Lower leg skin (tissue), 4 donors: ENCODE data around the gene TOX2. TPM values are rescaled to one million over a fixed set of nuclear protein-coding genes. Genes with fewer than 3 reads are reported as not detected.

ENCODE experiments used
- DNase-seq, 2 donors: peaks; one replicate each; pipeline ENCODE4 v3.0.0-alpha.2; 2019; ENCODE audit warnings: low spot score in 2 of 2
- H3K4me3 ChIP-seq: fragments of 200-600 bp; sonication (generic); 2 replicates; pipeline ENCODE4 v1.5.1; 2017; ENCODE audit warnings: mild to moderate bottlenecking, low read depth; ENCODE audit not compliant: poor library complexity, severe bottlenecking
- POLR2A ChIP-seq, 2 donors: fragments of 450-650 bp; IDR thresholded peaks; one replicate each; pipeline ENCODE4 v1.6.1; 2016 to 2017; ENCODE audit warnings: antibody characterized with exemption in 2 of 2, mild to moderate bottlenecking in 1 of 2, moderate library complexity in 1 of 2
- WGBS, 2 donors: methylation state at CpG; one replicate each; pipeline ENCODE4 v1.1.5; 2018; 5-methylcytosine and 5-hydroxymethylcytosine counted together
- intact Hi-C: fragments of 100-400 bp; cut with DNase I; formaldehyde crosslinking; loops from one replicate; pipeline ENCODE4 v1.15.0; 2023; ENCODE audit warnings: low total_unique reads
- total RNA-seq, 4 donors: library from RNA; depleted of rRNA; stranded (reverse); fragments of >200 nt; gene quantifications; one replicate each; pipeline ENCODE4 v1.1.0, GENCODE V29; 2016
- TF ChIP-seq, protein P1 (sequence below), 3 donors: fragments of 450-650 bp; IDR thresholded peaks; one replicate each; pipeline ENCODE4 v1.5.1; 2016; ENCODE audit warnings: antibody characterized with exemption in 3 of 3, mild to moderate bottlenecking in 3 of 3, moderate library complexity in 2 of 3

TOX2 gene
- total RNA-seq, 4 donors from 2014 or later: 1.8 to 5.2 (median 1.9) TPM

DNA sequence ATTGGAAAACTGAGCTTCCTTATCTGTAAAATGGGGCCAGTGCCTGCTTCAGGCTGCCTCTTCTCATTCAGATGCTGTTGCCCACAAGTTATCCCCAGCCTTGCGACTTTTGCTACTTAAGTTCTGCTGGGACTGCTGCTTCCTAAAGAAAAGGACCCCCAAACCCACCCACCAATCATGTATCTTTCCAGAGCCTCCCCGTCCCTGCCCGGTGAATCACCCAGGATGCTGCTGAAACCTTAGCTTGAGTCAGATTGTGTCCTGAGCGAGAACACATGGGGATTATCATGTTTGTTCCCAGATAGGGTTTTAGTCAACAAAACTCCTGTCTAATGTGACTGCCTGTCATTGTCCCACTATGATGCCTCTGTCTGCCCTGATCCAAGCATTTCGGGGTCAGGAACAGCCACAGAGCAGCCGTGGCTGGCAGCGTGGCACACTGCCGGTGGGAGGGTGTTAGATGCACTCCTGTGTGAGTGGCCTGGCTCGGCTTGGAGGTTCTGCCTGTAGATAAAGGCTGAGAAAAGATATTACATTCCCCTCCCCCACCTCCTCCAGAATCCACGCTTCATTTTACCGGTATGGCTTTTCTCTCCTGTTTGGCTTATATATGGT lies 79.9 kb downstream of the TOX2 start:
- 82 to 84% methylated on average over 11 of the region's 11 CpGs for WGBS, 2 donors
- H3K4me3 ChIP-seq: no peak overlapping the region
- peak in 1 of 2 donors; percentile 60 for DNase-seq
- intact Hi-C loops: no loop called here
- TF ChIP-seq, protein P1, sequence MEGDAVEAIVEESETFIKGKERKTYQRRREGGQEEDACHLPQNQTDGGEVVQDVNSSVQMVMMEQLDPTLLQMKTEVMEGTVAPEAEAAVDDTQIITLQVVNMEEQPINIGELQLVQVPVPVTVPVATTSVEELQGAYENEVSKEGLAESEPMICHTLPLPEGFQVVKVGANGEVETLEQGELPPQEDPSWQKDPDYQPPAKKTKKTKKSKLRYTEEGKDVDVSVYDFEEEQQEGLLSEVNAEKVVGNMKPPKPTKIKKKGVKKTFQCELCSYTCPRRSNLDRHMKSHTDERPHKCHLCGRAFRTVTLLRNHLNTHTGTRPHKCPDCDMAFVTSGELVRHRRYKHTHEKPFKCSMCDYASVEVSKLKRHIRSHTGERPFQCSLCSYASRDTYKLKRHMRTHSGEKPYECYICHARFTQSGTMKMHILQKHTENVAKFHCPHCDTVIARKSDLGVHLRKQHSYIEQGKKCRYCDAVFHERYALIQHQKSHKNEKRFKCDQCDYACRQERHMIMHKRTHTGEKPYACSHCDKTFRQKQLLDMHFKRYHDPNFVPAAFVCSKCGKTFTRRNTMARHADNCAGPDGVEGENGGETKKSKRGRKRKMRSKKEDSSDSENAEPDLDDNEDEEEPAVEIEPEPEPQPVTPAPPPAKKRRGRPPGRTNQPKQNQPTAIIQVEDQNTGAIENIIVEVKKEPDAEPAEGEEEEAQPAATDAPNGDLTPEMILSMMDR (IDR thresholded peaks at IDR 0.05): no peak
- TF ChIP-seq POLR2A (IDR thresholded peaks at IDR 0.05): no peak

DNA sequence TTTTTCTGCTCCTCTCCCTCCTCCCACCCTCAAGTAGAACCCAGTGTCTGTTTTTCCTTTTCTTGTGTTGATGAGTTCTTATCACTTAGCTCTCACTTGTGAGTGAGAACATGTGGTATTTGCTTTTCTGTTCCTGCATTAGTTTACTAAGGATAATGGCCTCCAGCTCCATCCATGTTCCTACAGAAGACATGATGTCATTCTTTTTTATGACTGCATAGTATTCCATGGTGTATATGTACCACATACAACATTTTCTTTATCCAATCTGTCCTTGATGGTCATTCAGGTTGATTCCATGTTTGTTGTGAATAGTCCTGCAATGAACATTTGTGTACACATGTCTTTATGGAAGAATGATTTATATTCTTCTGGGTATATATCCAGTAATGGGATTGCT lies 81.0 kb downstream of the TOX2 start:
- intact Hi-C loops: no loop called here
- no peak for DNase-seq
- TF ChIP-seq POLR2A (IDR thresholded peaks at IDR 0.05): no peak
- TF ChIP-seq, protein P1 (IDR thresholded peaks at IDR 0.05): no peak
- no peak overlapping the region for H3K4me3 ChIP-seq

DNA sequence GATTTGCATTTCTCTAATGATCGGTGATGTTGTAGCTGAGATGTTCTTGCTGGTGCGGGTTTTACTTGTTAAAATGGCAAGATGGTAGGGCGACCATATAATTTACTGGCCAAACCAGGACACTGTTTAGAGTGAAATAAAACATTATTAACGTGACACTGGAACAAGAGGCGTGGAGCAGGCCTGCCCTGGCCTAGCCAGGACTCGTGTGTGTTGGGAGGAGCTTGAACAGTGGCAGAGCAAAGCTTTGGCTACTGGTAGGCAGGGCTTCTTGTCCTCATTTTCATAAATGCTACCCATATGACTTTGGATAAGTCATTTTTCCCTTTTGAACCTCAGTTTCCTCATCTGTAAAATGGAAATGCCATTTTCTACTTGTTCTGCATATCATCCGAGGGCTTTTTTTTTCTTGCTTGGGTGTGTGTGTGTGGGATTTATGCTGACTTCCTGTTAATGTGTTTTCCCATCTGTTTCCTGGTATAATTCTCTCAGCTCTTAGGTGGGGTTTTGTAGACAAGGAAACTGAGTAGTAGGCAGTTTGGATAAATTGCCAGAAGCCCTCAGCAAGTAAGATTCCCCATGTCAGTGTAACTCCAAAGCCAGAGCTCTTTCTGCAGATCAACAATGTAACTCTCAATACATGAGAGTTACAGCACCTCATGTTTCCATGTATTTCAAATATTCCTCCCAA lies 81.7 kb downstream of the TOX2 start:
- intact Hi-C loops: no loop called here
- H3K4me3 ChIP-seq: no peak overlapping the region
- peak in 1 of 2 donors; percentile 17 for DNase-seq
- WGBS, 2 donors: 67 to 74% methylated on average over 7 of the region's 7 CpGs
- TF ChIP-seq, protein P1 (IDR thresholded peaks at IDR 0.05): no peak
- TF ChIP-seq POLR2A (IDR thresholded peaks at IDR 0.05): no peak

DNA sequence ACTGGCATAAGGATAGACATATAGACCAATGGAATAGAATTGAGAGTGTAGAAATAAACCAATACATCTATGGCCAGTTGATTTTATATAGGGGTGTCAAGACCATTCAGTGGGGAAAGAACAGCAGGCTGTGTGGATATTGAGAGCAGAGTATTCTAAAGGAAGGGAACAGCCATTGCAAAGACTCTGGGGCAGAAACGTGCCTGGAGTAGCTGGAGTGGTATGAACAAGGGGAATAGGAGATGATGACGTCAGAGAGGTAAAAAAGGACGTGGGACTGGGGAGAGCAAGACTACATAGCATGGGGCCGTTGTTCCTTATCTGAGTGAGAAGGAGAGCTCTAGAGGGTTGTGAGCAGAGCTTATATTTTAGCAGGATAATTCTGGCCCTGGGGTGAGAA lies 85.2 kb downstream of the TOX2 start:
- intact Hi-C loops: no loop called here
- WGBS, 2 donors: 60 to 61% methylated on average over 4 of the region's 4 CpGs
- no peak overlapping the region for H3K4me3 ChIP-seq
- TF ChIP-seq POLR2A (IDR thresholded peaks at IDR 0.05): no peak
- TF ChIP-seq, protein P1 (IDR thresholded peaks at IDR 0.05): no peak
- DNase-seq: peak in 1 of 2 donors; percentile 13

DNA sequence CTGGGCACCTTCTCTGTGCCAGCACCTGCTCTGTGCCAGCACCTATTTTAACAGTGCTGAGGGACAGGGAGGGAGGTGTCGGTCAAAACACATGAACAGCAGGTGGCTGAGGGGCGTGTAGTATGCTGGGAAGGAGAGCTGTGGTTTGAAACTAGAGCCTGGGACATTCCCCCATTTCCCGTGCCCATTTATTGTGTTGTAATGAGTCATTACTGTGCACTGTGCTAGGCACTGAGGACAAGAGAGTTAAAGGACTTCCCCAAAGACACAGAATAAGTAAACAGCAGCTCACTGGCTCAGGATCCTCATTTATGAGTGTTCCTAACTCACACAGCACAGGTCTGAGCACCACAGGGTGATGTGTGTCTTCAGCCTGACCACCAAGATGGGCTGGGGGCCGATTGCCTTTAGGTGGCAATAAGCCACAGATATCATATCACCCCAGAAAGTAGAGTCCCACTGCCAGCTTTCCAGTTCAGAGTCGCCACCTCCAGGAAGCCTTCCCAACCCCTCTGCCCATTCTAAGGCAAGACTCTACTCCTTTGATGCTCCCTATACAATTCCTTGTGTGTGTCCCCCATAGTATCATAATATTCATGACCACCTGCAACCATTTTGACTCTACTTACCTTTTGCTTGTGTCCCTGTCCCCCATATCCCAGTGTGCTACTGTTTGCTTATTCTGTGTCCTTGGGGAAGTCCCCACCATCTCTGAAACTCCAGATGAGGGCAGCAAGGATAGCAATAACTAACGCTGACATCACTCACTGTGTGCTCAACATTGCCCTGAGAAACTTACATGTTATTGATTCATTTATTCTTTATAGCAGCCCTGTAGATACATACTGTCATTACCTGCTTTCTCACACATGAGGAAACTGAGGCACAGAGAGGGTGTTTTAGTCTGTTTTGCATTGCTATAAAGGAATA lies 87.3 kb downstream of the TOX2 start:
- no peak overlapping the region for H3K4me3 ChIP-seq
- 61 to 66% methylated on average over 6 of the region's 6 CpGs for WGBS, 2 donors
- TF ChIP-seq, protein P1 (IDR thresholded peaks at IDR 0.05): no peak
- TF ChIP-seq POLR2A (IDR thresholded peaks at IDR 0.05): no peak
- intact Hi-C loops: no loop called here
- DNase-seq: peak in 1 of 2 donors; percentile 49
